CD14-positive monocyte (primary cell): ENCODE measurements around the gene GPHN. TPM values are rescaled to one million over a fixed set of nuclear protein-coding genes. Genes with fewer than 3 reads are reported as not detected.

Experiments used
- DNase-seq, 3 donors: peaks; one replicate each; pipeline ENCODE4 v3.0.0-alpha.2; 2011 to 2022
- H2AFZ ChIP-seq: 2 replicates; pipeline ENCODE4 v1.6.0; 2012; ENCODE audit warnings: mild to moderate bottlenecking, low read depth, low read length, inconsistent platforms; ENCODE audit not compliant: insufficient read depth, poor library complexity, severe bottlenecking
- H3K27ac ChIP-seq, 2 donors: 1 replicate in 1 of 2; 2 replicates in 1 of 2; pipeline ENCODE4 v1.5.1; 2012 to 2013; ENCODE audit warnings: low read length in 2 of 2, control low read depth in 1 of 2, inconsistent platforms in 1 of 2, low read depth in 1 of 2, mild to moderate bottlenecking in 1 of 2
- H3K27me3 ChIP-seq, 2 donors: one replicate each; pipeline versions ENCODE4 v1.6.0 to v1.6.1; 2011 to 2013; ENCODE audit warnings: low read length in 2 of 2; ENCODE audit not compliant: control insufficient read depth in 2 of 2, insufficient read depth in 2 of 2
- H3K36me3 ChIP-seq, 2 donors: replicated peaks in 1 of 2; 1 replicate in 1 of 2; 2 replicates in 1 of 2; pipeline versions ENCODE4 v1.5.1 to v1.6.1; 2012 to 2013; ENCODE audit warnings: low read length in 2 of 2, control low read depth in 1 of 2, inconsistent platforms in 1 of 2, mild to moderate bottlenecking in 1 of 2; ENCODE audit not compliant: insufficient read depth in 2 of 2, control insufficient read depth in 1 of 2
- H3K4me1 ChIP-seq, 2 donors: 1 replicate in 1 of 2; 2 replicates in 1 of 2; pipeline versions ENCODE4 v1.5.1 to v1.6.1; 2012 to 2013; ENCODE audit warnings: low read length in 2 of 2, control low read depth in 1 of 2, inconsistent platforms in 1 of 2, mild to moderate bottlenecking in 1 of 2, moderate library complexity in 1 of 2; ENCODE audit not compliant: insufficient read depth in 2 of 2, control insufficient read depth in 1 of 2
- H3K4me2 ChIP-seq: replicated peaks from 2 replicates; pipeline ENCODE3; 2012; ENCODE audit warnings: low read length, moderate library complexity, mild to moderate bottlenecking; ENCODE audit not compliant: poor library complexity, severe bottlenecking; ENCODE audit errors: extremely low read depth
- H3K4me3 ChIP-seq, 3 experiments: fragments of 200-600 bp in 1 of 3; sonication (generic) in 1 of 3; replicated peaks in 1 of 3; 1 replicate in 2 of 3; 2 replicates in 1 of 3; pipeline ENCODE4 v1.5.1; 2011 to 2013; ENCODE audit warnings: low read length in 3 of 3, mild to moderate bottlenecking in 3 of 3, control low read depth in 2 of 3, low read depth in 2 of 3, inconsistent platforms in 1 of 3, moderate library complexity in 1 of 3
- H3K79me2 ChIP-seq: 2 replicates; pipeline ENCODE4 v1.6.0; 2012; ENCODE audit warnings: mild to moderate bottlenecking, control low read depth, inconsistent platforms, low read length, moderate library complexity; ENCODE audit not compliant: insufficient read depth
- H3K9ac ChIP-seq: 2 replicates; pipeline ENCODE4 v1.6.0; 2017; ENCODE audit warnings: low read length, mild to moderate bottlenecking; ENCODE audit not compliant: insufficient read depth, poor library complexity, severe bottlenecking
- H3K9me3 ChIP-seq, 2 donors: replicated peaks in 1 of 2; 1 replicate in 1 of 2; 2 replicates in 1 of 2; pipeline versions ENCODE4 v1.5.1 to v1.6.1; 2012 to 2013; ENCODE audit warnings: low read length in 2 of 2, control low read depth in 1 of 2; ENCODE audit not compliant: control insufficient read depth in 1 of 2, insufficient read depth in 1 of 2
- H4K20me1 ChIP-seq: 2 replicates; pipeline ENCODE4 v1.6.0; 2012; ENCODE audit warnings: mild to moderate bottlenecking, low read length, control low read depth, moderate library complexity; ENCODE audit not compliant: insufficient read depth
- H3K27ac Mint-ChIP-seq, 7 donors: one replicate each; pipeline ENCODE4 v1.8.0; 2020; ENCODE audit warnings: mild to moderate bottlenecking in 7 of 7, mixed read lengths in 7 of 7, moderate library complexity in 6 of 7, inconsistent platforms in 2 of 7
- H3K27me3 Mint-ChIP-seq, 3 donors: one replicate each; pipeline ENCODE4 v1.8.0; 2021 to 2022; ENCODE audit warnings: low read depth in 3 of 3, mild to moderate bottlenecking in 3 of 3, mixed read lengths in 3 of 3, moderate library complexity in 3 of 3, inconsistent platforms in 1 of 3
- H3K36me3 Mint-ChIP-seq, 2 donors: one replicate each; pipeline ENCODE4 v1.8.0; 2020; ENCODE audit warnings: mixed read lengths in 2 of 2, inconsistent platforms in 1 of 2, mild to moderate bottlenecking in 1 of 2
- H3K4me1 Mint-ChIP-seq: one replicate; pipeline ENCODE4 v1.8.0; 2020; ENCODE audit warnings: mild to moderate bottlenecking, mixed read lengths
- H3K4me3 Mint-ChIP-seq, 2 donors: one replicate each; pipeline ENCODE4 v1.8.0; 2020; ENCODE audit warnings: mild to moderate bottlenecking in 2 of 2, mixed read lengths in 2 of 2, moderate library complexity in 1 of 2
- H3K9me3 Mint-ChIP-seq, 7 donors: one replicate each; pipeline ENCODE4 v1.8.0; 2020 to 2022; ENCODE audit warnings: mixed read lengths in 7 of 7, mild to moderate bottlenecking in 6 of 7, moderate library complexity in 6 of 7, inconsistent platforms in 2 of 7
- WGBS: methylation state at CpG from one replicate; pipeline ENCODE4 v1.1.5; 2013; ENCODE audit warnings: missing lambda C conversion rate; ENCODE audit not compliant: insufficient coverage; 5-methylcytosine and 5-hydroxymethylcytosine counted together
- intact Hi-C, 2 donors: fragments of 100-400 bp; cut with micrococcal nuclease; formaldehyde crosslinking; loops; one replicate each; pipeline versions ENCODE4 v1.15.0 to v1.15.1; 2023
- polyA plus RNA-seq, 3 donors: library from polyadenylated mRNA; depleted of rRNA in 1 of 3; unstranded in 2 of 3; stranded (reverse) in 1 of 3; fragments of 300-500 nt in 2 of 3; fragments of >200 nt in 1 of 3; fragmentation: Illumina TruSeq in 2 of 3; gene quantifications; 1 replicate in 2 of 3; 2 replicates in 1 of 3; pipeline ENCODE4 v1.2.3, GENCODE V29; 2012 to 2021
- TF ChIP-seq, protein P1 (sequence below): fragments of 200-600 bp; IDR thresholded peaks from one replicate; pipeline ENCODE4 v1.8.0; 2022; ENCODE audit warnings: antibody characterized with exemption, mild to moderate bottlenecking

Gene GPHN
- polyA plus RNA-seq, 3 donors: 1.9 to 3.1 (median 3.0) TPM

DNA sequence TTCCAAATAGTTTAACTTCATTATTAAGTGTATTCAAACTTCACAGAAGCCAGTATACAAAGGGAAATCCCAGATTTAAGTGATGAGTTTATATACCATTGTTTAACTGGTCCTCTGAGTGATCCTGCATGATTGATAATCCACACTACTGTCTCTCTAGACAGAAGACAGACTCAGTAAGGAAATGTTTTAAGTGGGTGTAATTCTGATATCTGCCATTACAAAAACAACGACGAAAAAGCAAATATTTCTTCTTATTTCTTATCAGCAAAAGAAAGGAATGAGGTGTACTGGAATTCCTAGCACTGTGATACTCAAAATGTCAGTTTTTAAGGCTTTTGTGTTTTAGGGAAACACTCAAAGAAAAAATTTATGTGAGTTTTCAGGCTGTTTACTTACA is 127.5 kb downstream of the GPHN start:
- no peak overlapping the region for H3K27ac Mint-ChIP-seq
- intact Hi-C loops: no loop called here
- no peaks in the 10 kb centered on the region for H3K79me2 ChIP-seq
- TF ChIP-seq, protein P1, sequence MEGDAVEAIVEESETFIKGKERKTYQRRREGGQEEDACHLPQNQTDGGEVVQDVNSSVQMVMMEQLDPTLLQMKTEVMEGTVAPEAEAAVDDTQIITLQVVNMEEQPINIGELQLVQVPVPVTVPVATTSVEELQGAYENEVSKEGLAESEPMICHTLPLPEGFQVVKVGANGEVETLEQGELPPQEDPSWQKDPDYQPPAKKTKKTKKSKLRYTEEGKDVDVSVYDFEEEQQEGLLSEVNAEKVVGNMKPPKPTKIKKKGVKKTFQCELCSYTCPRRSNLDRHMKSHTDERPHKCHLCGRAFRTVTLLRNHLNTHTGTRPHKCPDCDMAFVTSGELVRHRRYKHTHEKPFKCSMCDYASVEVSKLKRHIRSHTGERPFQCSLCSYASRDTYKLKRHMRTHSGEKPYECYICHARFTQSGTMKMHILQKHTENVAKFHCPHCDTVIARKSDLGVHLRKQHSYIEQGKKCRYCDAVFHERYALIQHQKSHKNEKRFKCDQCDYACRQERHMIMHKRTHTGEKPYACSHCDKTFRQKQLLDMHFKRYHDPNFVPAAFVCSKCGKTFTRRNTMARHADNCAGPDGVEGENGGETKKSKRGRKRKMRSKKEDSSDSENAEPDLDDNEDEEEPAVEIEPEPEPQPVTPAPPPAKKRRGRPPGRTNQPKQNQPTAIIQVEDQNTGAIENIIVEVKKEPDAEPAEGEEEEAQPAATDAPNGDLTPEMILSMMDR: no peak
- no peaks in the 10 kb centered on the region for H3K36me3 ChIP-seq
- no peaks in the 10 kb centered on the region for H3K27me3 Mint-ChIP-seq
- DNase-seq: no peak
- no peaks in the 10 kb centered on the region for H3K4me1 ChIP-seq
- H3K9me3 ChIP-seq: no peaks in the 10 kb centered on the region
- WGBS: no CpG with 5 or more reads among the region's 2 CpGs
- H3K36me3 Mint-ChIP-seq: peaks cover 0 to 3% of the 10 kb centered on the region in 2 donors
- no peak overlapping the region for H3K27ac ChIP-seq
- H3K27me3 ChIP-seq: no peaks in the 10 kb centered on the region
- no peak overlapping the region for H3K4me3 Mint-ChIP-seq
- no peak overlapping the region for H2AFZ ChIP-seq
- H3K9ac ChIP-seq: no peak overlapping the region
- H4K20me1 ChIP-seq: no peaks in the 10 kb centered on the region
- H3K4me2 ChIP-seq: no peak overlapping the region
- H3K4me1 Mint-ChIP-seq: no peaks in the 10 kb centered on the region
- H3K4me3 ChIP-seq: no peak overlapping the region
- H3K9me3 Mint-ChIP-seq: peaks cover 0 to 4% (median 0%) of the 10 kb centered on the region in 7 donors

DNA sequence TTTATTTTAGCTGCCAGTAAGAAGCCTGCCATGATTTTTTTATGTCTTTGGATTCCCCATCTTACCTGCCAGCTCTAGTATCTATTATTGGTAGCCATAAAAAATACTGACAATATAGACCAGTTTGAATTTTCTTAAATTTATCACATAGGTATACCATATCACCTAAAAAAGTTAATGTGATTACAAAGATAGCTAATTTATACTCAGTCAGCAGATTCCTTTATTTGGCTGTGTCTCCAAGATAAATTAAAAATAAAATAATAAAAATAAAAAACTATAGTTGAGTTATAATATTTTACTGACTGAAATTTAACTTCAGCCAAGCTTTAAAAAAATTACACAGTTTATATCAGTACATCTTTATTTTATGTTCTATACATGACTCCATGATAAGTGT is 128.3 kb downstream of the GPHN start:
- no peaks in the 10 kb centered on the region for H3K36me3 ChIP-seq
- no peaks in the 10 kb centered on the region for H3K4me1 ChIP-seq
- TF ChIP-seq, protein P1: no peak
- no peak overlapping the region for H2AFZ ChIP-seq
- H3K27ac ChIP-seq: no peak overlapping the region
- intact Hi-C loops: no loop called here
- no peaks in the 10 kb centered on the region for H3K27me3 Mint-ChIP-seq
- H3K36me3 Mint-ChIP-seq: no peaks in the 10 kb centered on the region
- no peaks in the 10 kb centered on the region for H3K27me3 ChIP-seq
- H3K9ac ChIP-seq: no peak overlapping the region
- H4K20me1 ChIP-seq: no peaks in the 10 kb centered on the region
- H3K4me3 ChIP-seq: no peak overlapping the region
- no peaks in the 10 kb centered on the region for H3K4me1 Mint-ChIP-seq
- H3K9me3 Mint-ChIP-seq: peaks cover 0 to 4% (median 0%) of the 10 kb centered on the region in 7 donors
- H3K79me2 ChIP-seq: no peaks in the 10 kb centered on the region
- DNase-seq: no peak
- no peaks in the 10 kb centered on the region for H3K9me3 ChIP-seq
- H3K4me3 Mint-ChIP-seq: no peak overlapping the region
- H3K27ac Mint-ChIP-seq: no peak overlapping the region
- H3K4me2 ChIP-seq: no peak overlapping the region
